Measurements from ENCODE around the gene PDPK1.

PDPK1 gene

DNA sequence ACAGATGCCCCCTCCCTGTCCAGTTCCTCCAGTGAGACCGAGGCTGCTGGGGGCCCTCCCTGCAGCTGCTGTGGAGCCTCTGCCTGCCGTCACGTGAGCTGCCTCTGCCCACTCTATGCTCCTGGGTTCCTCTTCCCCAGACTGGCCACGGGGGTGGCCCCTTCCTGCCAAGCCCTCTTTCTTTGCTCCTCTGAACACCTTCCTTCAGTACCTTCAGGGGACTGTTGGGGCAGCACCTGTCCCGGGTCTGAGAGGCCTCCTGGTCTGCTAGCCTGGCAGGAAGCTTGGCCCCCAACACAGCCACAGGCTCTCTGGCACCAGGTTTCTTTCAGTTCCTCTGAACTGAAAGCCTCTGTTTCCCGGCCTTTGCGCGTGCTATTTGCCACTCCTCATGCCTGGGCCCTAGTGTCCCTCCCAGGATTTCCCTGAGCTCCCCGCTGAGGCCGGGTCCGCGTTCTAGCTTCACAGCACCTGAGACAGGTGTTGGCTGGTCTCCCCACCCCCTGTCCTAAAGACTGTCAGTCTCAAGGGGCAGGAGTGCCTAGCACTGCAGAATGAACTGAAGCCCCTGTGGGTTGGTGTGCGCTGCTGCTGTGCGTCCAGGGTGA, 30.7 kb upstream of the PDPK1 start:
- peak in 4 of 51 donors; percentile 9 to 30 (median 27) for DNase-seq

DNA sequence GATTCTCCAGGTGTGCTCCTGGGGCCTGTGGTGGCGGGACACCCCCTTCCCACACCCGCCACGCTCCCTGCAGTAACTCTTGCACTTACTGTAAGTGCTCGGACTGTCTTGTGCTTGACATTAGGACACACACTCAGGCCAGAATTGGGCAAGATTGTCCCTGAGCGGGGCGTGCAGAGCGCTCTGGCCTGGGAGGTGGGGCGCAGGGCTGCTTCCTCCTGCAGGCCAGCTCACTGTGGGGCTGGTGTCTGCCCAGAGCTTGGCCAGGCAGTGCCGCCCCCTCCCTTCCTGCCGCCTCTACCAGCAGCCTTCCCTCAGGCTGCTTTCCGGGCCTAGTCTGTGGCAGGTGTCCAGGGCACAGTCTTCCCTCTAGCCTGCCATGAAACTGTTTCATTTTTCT, 30.2 kb upstream of the PDPK1 start:
- peak in 4 of 51 donors; percentile 14 to 27 (median 22) for DNase-seq

DNA sequence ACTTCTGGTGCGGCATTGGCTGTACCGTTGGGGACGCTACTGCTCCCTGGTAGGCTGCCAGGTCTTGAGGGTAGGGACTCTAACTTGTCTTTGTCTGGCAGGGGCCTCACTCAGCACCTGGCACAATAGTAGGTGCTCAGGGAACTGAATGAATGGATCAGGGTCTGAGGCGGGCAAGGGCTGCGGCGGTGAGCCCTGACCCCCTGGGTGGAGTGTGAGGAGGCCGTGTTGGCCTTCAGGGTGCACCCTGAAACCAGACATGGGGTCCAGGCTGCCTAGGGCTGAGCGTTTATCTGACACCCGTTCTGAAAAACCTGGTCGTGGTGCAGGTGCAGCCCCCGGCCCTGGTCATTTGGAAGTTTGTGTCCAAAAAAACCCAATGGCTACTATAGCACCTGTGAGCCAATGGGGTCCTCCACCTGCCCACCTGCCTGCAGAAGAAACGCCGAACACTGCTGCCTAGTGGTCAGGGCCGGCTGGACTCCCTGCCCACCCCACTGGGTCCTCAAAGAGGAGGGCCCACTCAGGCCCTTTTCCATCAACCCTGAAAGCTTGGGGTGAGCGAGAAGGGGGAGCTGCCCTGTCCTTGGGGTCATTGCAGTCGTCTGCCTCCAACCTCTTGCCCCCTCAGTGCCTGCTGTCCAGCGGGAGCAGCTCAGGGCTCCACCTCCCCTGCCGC, 29.0 kb upstream of the PDPK1 start:
- DNase-seq = no peak

DNA sequence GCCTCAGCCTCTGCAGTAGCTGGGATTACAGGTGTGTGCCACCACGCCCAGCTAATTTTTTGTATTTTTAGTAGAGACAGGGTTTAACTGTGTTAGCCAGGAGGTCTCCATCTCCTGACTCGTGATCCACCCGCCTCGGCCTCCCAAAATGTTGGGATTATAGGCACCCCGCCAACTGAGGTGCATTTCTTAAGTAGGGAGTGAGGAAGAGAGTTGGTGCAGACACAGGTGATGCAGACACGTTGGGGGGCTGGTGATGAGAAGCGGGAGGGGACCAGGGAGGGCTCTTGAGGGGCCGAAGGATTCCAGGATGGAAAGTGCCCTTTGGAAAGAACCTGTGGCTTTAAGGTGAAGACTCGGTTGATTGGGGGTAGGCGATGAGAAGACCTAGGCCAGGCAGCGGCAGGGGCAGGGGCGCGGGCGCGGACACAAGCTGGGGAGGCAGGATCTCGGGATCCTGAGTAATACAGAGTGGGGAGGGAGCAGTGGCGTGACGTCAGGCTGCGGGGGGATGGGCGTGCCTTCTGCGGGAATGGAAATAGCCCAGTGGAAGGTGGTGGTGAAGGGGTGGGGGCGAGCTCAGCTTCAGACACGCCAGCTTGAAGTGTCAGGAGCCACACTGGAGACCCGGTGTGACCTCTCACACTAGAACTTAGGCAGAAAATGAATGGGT, 26.6 kb upstream of the PDPK1 start:
- DNase-seq = peak in 20 of 51 donors; percentile 19 to 75 (median 40)

DNA sequence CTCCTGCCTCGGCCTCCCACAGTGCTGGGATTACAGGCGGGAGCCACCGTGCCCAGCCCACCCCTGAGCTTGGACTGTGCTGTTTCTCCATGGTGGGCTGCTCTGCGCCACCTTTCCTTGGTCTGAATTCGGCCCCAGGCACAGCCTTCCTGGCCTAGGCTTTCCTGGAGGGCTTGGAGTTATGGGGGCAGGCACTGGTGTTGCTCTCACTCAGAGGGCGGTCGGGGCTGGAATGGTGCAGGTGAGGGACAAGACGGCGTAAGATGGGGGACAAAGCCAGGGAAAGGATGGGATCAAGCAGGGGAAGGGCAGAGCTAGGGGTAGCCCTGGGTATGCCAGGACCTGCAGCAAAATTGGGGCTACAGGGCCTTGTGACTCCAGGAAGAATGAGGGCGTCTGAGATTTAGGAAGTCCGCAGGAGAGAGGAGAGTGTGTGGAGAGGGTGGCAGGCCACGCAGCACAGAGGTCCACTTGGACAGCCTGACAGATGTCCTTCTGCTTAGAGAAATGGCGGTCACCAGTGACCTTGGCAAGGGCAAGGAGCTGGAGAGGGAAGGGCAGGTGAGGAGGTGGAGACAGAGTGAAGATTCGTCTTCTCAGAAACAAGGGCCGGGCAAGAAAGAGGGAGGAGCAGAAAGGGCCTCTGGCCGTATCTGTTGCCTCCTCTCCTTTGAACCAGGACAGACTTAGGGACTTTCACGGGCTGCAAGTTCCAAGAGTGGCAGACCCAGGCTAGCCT, 25.7 kb upstream of the PDPK1 start:
- no peak for DNase-seq

DNA sequence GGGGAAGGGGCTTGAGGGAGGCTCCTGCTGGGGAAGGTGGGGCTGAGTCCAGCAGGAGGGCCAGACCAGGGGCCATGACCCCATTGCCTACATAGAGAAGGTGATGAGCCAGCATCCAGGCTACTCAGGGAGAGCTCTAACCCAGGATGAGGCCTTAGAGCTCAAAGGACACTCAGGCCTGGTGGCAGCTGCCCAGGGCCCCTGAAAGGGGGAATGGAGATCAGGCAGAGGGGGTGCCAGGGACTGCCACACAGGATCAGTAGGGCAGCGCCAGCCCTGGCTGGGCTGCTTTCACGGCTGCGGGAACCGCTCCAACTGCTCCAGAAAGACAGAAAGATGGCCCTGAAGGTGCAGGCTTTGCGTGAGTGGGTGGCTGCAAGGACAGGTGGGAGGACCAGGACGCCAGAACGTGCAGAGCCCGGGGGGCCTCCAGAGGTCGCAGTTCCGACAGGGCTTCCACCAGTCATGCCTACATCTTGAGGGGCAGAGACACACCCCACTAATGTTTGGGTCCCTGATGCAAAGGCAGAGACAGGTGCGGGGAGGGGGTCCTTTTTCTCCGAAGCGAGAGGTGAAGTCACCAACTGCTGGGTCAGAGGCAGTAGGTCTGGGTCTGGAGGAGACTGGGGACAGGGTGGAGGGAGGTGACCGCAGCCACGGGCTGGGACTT, 25.0 kb upstream of the PDPK1 start:
- DNase-seq = peak in 2 of 51 donors; percentile 55 to 57

DNA sequence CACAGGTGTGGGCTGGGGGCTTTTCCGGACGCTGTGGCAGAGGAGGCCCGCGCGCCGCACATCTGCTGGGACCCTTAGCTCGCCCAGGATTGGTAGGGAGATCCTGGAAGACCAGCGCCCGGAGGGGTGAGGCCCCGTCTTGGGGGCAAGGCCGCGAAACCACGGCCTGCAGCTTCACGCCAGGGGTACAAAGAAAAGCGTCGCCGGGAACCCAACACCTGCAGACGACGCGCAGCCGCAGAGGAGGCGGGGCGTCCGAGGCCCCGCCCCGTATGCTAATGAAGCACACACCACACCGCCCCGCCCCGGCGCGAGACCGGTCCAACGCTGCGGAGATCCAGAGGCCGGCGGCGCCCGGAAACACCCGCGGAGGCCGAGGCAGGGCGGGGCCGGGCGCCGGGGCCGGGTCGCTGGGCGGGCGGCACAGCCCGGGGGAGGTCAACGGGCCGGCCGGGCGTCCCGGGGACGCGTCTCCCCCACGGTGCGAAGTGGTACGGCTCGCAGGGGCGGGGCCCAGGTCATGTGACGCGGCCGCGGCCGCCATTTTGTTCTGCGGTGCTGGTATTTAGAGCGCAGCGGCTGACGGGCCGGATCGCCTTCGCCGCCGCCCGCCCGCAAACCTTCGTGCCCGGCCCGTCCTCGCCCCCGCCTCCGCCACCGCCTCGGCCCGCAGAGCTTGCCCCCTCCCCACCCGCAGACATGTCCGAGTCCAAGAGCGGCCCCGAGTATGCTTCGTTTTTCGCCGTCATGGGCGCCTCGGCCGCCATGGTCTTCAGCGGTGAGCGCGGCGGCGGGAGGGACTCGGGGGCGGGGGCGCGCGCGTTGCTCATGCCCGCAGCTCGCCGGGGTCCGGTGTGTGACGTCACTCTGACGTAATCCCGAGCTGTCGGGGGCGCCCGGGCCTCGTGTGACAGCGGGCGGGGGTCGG, 24.2 kb upstream of the PDPK1 start, which contains the start of gene ATP6V0C:
Gene ATP6V0C, plus strand, starts transcription at position 548 of the 928 bp plus-strand sequence. Its CDS starts 152 bp downstream, at position 700.
- DNase-seq = peak; percentile 66 to 97 (median 90)

DNA sequence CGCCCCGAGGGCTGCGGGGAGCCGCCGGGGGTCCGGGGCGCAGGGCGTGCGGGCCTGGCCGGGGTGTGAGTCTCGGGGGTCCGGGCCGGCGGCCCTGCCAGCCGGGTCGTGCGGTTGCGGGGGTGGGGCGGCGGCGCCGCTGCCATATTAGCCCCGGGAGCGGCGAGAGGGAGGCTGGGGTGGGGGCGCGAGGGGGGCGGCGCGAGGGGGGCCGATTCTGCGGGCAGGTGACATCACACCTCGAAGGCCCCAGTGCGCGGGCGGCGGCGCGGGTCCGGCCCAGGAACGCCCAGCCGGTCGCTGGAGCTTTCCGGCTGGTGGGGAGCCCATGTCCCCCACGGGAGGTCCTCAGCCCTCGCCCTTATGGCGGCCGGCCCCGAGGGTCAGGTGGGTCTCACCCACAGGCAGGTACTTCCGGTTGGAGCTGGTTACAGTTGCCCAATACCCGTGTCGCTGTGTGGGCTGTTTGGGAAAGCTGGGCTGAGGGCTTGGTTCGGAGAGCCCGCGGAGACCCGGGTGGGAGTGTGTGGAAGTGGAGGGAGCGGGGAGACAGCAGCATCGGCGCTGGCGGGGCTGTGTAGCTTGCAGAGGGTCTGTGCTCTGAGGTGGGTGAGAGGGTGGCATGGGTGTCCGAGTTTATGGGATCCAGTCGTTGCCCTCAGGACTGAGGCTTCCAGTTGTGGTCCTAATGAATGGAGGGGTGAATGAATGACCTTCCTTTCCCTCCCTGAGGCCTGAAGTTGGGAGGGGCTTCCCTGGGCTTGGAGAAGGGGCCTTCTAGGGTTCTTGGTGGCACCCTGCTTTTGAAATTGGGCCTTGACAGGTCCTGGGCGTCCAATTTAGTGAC, 23.3 kb upstream of the PDPK1 start:
- DNase-seq = peak in 1 of 51 donors; percentile 52

DNA sequence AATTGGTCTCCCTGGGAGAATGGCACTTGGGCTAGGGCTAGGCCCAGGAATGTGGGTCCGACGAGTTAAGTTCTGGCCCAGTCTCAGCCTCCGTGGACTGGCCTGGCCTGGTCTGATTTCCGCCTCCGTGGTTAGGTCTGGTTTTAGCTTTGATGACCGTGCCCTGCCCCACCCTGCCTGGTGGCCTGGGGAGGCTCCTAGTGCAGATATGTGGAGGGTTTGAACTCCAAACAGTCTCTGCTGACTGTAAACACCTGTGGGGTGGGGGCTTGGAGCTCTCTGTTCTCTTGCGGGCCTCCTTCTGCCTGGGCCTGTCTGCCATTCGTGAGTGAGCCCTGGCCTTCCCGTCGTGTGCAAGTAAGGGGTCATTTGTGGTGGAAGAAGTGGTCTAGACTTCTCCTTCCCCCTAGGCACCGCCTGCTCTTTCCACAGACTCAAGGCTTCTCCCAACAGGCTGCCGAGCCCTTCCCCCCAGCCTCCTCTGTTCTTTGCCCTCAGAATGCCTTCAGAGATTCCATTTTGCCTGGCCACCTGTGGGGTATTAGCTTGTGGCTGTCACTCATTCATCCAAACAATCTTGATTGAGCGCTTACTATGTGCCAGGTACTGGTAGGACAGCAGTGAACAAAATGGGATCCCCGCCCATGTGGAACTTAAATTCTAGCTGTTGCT, 22.5 kb upstream of the PDPK1 start:
- DNase-seq = no peak

DNA sequence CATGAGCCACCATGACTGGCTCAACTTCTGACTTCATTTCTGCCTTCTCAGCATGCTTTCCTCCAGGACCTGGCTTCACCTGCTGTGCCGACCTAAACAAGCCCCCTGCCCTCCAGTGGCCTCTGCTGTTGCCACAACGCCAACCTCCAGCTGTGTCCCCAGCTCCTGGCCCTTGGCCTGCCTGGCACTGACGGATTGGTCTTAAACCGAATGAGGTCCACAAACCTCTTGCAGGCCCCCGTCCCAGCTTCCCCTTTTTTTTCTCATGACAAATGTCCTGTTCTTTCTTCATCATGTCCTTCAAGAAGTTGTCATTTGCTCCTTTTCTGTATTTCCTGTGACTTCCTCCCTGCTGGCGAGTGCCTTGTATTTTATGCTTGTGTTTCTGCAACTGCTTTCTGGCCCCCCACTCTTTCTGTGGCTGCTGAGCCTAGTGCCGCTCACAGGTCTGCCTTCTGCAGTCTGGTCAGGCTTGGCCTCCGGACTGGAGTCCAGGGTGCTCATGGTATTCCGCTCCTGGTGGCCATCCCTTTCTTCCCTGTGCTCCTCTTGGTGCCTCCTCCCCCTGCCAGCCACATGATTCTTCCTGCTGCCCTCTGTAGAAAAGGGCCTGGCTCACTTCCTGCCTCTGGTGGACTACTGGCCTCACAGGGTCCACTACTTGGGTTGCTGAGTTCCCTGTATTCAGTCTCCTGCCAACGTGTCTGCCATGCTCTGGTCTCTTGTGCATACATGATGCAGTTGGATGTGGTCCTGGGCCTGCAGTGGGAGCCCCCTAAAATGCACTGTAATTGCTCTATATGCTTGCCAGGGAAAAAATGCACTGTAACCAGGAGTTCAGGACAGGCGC, 21.2 kb upstream of the PDPK1 start:
- peak in 6 of 51 donors; percentile 18 to 52 (median 30) for DNase-seq

DNA sequence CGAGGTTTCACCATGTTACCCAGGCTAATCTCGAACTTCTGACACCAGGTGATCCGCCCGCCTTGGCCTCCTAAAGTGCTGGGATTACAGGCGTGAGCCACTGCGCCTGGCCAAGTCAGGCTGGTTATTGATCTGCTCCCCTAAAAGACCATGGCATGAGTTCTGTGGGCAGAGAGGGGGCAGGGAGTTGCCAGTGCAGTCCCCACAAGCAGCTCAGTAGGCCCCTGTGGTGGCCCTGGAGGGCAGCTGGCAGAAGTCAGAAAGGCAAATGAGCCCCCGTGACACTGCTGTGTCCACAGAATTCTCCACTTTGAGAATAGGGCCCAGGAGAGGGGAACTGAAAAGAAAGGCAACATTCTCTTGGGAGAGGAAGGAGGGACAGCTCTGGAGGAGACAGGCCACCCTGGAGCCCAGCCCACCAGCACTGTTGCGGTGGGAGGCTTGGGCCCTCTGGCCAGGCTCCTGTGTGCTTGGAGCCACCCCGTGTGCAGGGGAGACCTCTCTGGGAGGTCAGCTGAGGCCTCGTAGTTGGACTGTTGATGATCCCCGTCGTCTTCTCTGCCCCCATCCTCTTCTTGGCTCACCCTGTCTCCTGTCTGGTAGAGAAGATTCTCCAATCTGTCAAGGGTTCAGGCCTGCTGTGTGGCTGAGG, 19.7 kb upstream of the PDPK1 start:
- DNase-seq = no peak

DNA sequence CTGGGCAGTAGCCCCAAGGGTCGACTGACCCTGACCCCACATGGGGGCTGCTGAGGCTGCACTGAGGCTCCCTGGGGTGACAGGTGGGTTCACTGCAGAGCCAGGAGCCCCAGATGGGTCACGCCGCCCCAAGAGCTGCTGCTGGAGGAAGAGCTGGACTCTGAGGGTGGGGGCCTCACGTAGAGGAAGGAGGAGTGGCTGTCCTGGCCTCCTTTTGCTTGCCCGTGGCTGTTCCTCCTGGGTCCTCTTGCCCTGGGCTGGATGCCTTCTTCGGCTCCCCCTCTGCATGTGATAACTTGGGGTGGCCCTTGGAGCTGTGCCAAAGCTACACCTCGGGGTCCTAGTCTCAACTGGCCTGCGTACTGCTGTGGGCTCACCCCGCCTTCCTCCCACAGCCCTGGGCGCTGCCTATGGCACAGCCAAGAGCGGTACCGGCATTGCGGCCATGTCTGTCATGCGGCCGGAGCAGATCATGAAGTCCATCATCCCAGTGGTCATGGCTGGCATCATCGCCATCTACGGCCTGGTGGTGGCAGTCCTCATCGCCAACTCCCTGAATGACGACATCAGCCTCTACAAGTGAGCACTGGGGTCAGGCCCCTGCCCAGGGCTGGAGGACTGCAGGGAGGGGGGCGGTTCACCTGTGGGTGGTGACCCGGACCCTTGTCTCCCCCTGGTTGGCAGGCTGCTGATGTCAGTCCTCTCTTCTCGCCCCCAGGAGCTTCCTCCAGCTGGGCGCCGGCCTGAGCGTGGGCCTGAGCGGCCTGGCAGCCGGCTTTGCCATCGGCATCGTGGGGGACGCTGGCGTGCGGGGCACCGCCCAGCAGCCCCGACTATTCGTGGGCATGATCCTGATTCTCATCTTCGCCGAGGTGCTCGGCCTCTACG, 18.8 kb upstream of the PDPK1 start:
- no peak for DNase-seq

DNA sequence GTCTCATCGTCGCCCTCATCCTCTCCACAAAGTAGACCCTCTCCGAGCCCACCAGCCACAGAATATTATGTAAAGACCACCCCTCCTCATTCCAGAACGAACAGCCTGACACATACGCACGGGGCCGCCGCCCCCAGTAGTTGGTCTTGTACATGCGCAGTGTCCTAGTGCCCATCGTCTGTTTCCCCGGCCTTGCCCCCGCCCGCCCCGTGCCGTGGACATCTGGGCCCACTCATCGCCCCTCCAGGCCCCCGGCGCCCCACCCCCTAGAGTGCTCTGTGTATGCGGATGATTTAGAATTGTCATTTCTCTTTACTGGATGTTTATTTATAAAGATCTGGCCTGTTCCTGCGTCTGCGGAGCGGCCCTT, 18.1 kb upstream of the PDPK1 start:
- DNase-seq = no peak

DNA sequence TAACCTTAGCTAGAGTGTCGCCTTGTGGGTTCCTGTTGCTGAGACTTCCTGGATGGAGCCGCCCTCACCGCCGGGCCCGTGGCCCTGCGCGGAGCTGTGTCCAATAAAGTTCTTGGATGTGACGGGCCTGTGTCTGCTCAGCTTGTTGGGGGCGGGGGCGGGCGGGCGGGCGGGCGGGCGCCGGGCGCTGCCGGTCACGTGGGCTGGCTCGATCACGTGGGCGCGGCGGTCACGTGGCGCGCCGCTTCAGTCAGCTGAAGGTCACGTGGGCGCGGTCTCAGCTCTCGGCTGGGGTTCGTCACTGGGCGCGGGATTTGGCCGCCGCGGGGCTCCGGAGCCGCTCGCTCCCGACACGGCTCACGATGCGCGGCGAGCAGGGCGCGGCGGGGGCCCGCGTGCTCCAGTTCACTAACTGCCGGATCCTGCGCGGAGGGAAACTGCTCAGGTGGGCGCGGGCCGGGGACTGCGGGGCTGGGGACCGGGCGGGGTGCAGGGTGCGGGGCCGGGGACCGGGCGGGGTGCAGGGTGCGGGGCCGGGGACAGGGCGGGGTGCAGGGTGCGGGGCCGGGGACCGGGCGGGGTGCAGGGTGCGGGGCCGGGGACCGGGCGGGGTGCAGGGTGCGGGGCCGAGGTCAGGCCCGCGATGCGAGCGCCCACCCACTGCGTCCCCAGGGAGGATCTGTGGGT, 17.6 kb upstream of the PDPK1 start, which contains the start of gene AMDHD2:
Gene AMDHD2, plus strand, starts transcription at position 275 of the 687 bp plus-strand sequence. Its CDS starts 88 bp downstream, at position 363.
- DNase-seq = peak; percentile 35 to 90 (median 79)
